D721Med (cell line): ENCODE measurements around the gene OVOL3.

Experiments used
- DNase-seq: peaks from one replicate; pipeline ENCODE4 v3.0.0; 2011; ENCODE audit warnings: low spot score; ENCODE audit not compliant: insufficient read length
- FAIRE-seq: peaks from 2 replicates; lab custom pipeline; 2011; peaks lifted over from hg19 to GRCh38; lab: Jason Lieb, UNC
- TF ChIP-seq, protein P1 (sequence below): IDR thresholded peaks from 2 replicates; pipeline ENCODE4 v1.5.1; 2012; ENCODE audit warnings: mild to moderate bottlenecking, control low read depth; ENCODE audit not compliant: insufficient read depth; ENCODE audit errors: missing control alignments

The OVOL3 gene

GRCh38 chr19:36111200-36111539, 227 bp downstream of the OVOL3 start:
- no peak for DNase-seq
- FAIRE-seq, result no peak
- TF ChIP-seq, protein P1, sequence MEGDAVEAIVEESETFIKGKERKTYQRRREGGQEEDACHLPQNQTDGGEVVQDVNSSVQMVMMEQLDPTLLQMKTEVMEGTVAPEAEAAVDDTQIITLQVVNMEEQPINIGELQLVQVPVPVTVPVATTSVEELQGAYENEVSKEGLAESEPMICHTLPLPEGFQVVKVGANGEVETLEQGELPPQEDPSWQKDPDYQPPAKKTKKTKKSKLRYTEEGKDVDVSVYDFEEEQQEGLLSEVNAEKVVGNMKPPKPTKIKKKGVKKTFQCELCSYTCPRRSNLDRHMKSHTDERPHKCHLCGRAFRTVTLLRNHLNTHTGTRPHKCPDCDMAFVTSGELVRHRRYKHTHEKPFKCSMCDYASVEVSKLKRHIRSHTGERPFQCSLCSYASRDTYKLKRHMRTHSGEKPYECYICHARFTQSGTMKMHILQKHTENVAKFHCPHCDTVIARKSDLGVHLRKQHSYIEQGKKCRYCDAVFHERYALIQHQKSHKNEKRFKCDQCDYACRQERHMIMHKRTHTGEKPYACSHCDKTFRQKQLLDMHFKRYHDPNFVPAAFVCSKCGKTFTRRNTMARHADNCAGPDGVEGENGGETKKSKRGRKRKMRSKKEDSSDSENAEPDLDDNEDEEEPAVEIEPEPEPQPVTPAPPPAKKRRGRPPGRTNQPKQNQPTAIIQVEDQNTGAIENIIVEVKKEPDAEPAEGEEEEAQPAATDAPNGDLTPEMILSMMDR, result no peak

GRCh38 chr19:36112678-36113077, 1.7 kb downstream of the OVOL3 start:
- DNase-seq (no peak), FAIRE-seq (no peak)

GRCh38 chr19:36113425-36113824, 2.5 kb downstream of the OVOL3 start:
- TF ChIP-seq, protein P1, result no peak
- DNase-seq, result no peak
- no peak for FAIRE-seq

More at GRCh38 chr19:36112678-36113077, 1.7 kb downstream of the OVOL3 start:
- TF ChIP-seq, protein P1, result no peak

DNA sequence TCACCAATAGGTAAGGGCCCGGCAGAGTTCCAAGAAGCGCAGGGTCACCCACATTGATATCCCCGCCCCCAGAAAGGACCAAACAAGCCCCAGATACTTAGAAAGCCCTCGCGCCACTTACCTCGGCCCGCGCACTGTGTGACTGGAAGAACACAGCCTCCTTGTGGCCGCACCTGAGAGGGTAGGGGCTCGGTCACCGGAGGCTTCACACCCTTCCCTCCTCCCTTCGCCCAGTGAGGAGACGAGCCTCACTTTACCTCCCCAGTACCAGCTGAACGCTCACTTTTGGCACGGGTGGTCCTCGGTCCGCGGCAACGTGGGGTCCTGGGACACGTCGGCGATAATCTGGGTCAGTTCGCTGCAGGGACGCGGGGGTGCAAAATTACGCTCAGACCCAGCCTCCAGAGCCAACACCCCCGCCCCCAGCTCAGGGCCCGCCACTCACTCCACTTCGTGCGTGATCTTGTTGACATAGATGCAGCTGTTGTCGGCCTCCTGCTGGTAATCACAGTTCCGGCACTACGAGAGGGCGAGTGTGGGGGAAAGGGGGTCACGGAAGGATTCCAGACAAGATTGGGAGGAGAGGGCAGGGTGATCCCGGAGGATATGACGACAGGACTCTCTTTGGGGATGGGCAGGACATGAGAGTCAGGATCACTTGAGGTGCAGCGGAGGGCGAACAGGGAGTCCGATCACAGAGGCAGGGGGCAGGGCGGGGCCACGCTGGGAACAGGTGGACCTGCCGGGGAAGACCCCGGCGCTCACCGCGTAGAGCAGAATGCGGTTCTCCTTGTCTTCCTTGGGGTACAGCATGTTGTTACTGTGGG, 3.2 kb downstream of the OVOL3 start:
- TF ChIP-seq, protein P1, result no peak
- FAIRE-seq, result no peak
- DNase-seq, result no peak

- TF ChIP-seq, protein P1, result no peak
- FAIRE-seq, result no peak
- peak; percentile 81 for DNase-seq
Measured at GRCh38 chr19:36114721-36115452, 3.9 kb downstream of the OVOL3 start, which contains the start of gene POLR2I. TSS of gene POLR2I (minus strand) at chr19:36114875. CDS start at chr19:36114856, 19 bp downstream.

- DNase-seq (peak; percentile 59), FAIRE-seq (no peak)
- TF ChIP-seq, protein P1, result no peak
Measured at GRCh38 chr19:36115453-36116343, 4.8 kb downstream of the OVOL3 start, which contains the start of gene TBCB. TSS of gene TBCB (plus strand) at chr19:36115468. CDS start at chr19:36115561, 93 bp downstream.
